ENCODE data around the gene UTP18.

Gene UTP18

GRCh38 chr17:51270636-51271035, 10.3 kb downstream of the UTP18 start:
- TF ChIP-seq ZBTB7A (IDR thresholded peaks at IDR 0.05; ENCODE audit: low read depth) (no peak), FOXM1 (IDR thresholded peaks at IDR 0.05; ENCODE audit: borderline replicate concordance, low read depth) (no peak), USF1 (IDR thresholded peaks at IDR 0.05) (no peak), TAF1 (IDR thresholded peaks at IDR 0.05; ENCODE audit: low read depth) (no peak), RAD21 (IDR thresholded peaks at IDR 0.05; ENCODE audit: low read depth) (no peak), CEBPB (IDR thresholded peaks at IDR 0.05) (no peak), CREB1 (IDR thresholded peaks at IDR 0.05; ENCODE audit: low read depth) (no peak), TEAD4 (IDR thresholded peaks at IDR 0.05) (no peak), TCF12 (IDR thresholded peaks at IDR 0.05; ENCODE audit: low read depth) (no peak), YY1 (IDR thresholded peaks at IDR 0.05; ENCODE audit: low read depth) (no peak), EP300 (IDR thresholded peaks at IDR 0.05; ENCODE audit: borderline replicate concordance) (no peak), EGR1 (IDR thresholded peaks at IDR 0.05) (no peak)
- TF ChIP-seq, protein P1, sequence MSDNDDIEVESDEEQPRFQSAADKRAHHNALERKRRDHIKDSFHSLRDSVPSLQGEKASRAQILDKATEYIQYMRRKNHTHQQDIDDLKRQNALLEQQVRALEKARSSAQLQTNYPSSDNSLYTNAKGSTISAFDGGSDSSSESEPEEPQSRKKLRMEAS (IDR thresholded peaks at IDR 0.05), result no peak

- TF ChIP-seq, protein P2, sequence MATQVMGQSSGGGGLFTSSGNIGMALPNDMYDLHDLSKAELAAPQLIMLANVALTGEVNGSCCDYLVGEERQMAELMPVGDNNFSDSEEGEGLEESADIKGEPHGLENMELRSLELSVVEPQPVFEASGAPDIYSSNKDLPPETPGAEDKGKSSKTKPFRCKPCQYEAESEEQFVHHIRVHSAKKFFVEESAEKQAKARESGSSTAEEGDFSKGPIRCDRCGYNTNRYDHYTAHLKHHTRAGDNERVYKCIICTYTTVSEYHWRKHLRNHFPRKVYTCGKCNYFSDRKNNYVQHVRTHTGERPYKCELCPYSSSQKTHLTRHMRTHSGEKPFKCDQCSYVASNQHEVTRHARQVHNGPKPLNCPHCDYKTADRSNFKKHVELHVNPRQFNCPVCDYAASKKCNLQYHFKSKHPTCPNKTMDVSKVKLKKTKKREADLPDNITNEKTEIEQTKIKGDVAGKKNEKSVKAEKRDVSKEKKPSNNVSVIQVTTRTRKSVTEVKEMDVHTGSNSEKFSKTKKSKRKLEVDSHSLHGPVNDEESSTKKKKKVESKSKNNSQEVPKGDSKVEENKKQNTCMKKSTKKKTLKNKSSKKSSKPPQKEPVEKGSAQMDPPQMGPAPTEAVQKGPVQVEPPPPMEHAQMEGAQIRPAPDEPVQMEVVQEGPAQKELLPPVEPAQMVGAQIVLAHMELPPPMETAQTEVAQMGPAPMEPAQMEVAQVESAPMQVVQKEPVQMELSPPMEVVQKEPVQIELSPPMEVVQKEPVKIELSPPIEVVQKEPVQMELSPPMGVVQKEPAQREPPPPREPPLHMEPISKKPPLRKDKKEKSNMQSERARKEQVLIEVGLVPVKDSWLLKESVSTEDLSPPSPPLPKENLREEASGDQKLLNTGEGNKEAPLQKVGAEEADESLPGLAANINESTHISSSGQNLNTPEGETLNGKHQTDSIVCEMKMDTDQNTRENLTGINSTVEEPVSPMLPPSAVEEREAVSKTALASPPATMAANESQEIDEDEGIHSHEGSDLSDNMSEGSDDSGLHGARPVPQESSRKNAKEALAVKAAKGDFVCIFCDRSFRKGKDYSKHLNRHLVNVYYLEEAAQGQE (IDR thresholded peaks at IDR 0.05; ENCODE audit: low read depth), result no peak
- TF ChIP-seq CREB1 (IDR thresholded peaks at IDR 0.05; ENCODE audit: low read depth) (no peak), CEBPB (IDR thresholded peaks at IDR 0.05) (no peak), RAD21 (IDR thresholded peaks at IDR 0.05; ENCODE audit: low read depth) (no peak), EGR1 (IDR thresholded peaks at IDR 0.05) (no peak), TCF12 (IDR thresholded peaks at IDR 0.05; ENCODE audit: low read depth) (no peak), EP300 (IDR thresholded peaks at IDR 0.05; ENCODE audit: borderline replicate concordance) (no peak), FOXM1 (IDR thresholded peaks at IDR 0.05; ENCODE audit: borderline replicate concordance, low read depth) (no peak), NFIC (IDR thresholded peaks at IDR 0.05) (no peak), ZBTB7A (IDR thresholded peaks at IDR 0.05; ENCODE audit: low read depth) (no peak), USF1 (IDR thresholded peaks at IDR 0.05) (no peak), TEAD4 (IDR thresholded peaks at IDR 0.05) (no peak), YY1 (IDR thresholded peaks at IDR 0.05; ENCODE audit: low read depth) (no peak), TAF1 (IDR thresholded peaks at IDR 0.05; ENCODE audit: low read depth) (no peak)
- TF ChIP-seq, protein P1 (IDR thresholded peaks at IDR 0.05), result no peak
Observed at GRCh38 chr17:51272812-51273211, 12.5 kb downstream of the UTP18 start.

GRCh38 chr17:51275381-51275780, 15.0 kb downstream of the UTP18 start:
- TF ChIP-seq USF1 (IDR thresholded peaks at IDR 0.05) (no peak), EGR1 (IDR thresholded peaks at IDR 0.05) (no peak), YY1 (IDR thresholded peaks at IDR 0.05; ENCODE audit: low read depth) (no peak), NFIC (IDR thresholded peaks at IDR 0.05) (no peak), FOXM1 (IDR thresholded peaks at IDR 0.05; ENCODE audit: borderline replicate concordance, low read depth) (no peak), ZBTB7A (IDR thresholded peaks at IDR 0.05; ENCODE audit: low read depth) (no peak), RAD21 (IDR thresholded peaks at IDR 0.05; ENCODE audit: low read depth) (no peak), TEAD4 (IDR thresholded peaks at IDR 0.05) (no peak), TCF12 (IDR thresholded peaks at IDR 0.05; ENCODE audit: low read depth) (no peak), EP300 (IDR thresholded peaks at IDR 0.05; ENCODE audit: borderline replicate concordance) (no peak), CEBPB (IDR thresholded peaks at IDR 0.05) (no peak), TAF1 (IDR thresholded peaks at IDR 0.05; ENCODE audit: low read depth) (no peak)
- TF ChIP-seq, protein P1 (IDR thresholded peaks at IDR 0.05), result no peak
- TF ChIP-seq, protein P2 (IDR thresholded peaks at IDR 0.05; ENCODE audit: low read depth), result no peak

DNA sequence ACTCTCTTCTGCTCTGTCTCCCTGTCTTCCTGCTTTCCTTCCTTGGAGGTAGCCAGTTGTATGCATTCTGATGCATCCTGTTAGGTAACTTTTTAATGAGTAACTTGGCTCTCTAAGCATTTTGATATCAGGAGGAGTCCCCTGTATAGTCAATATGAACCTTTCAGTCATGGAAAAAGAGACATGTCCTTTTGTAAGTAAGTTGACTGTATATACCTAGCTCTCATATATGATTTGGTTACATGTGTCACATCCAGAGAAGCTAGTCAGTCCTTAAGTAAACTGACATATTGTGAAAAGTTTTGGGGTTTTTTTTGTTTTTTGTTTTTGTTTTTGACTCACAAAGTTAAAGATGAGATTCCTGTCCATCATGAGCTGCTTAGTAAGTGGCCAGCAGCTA, 18.8 kb downstream of the UTP18 start:
- TF ChIP-seq EGR1 (IDR thresholded peaks at IDR 0.05) (no peak), TEAD4 (IDR thresholded peaks at IDR 0.05) (no peak), RAD21 (IDR thresholded peaks at IDR 0.05; ENCODE audit: low read depth) (no peak), FOXM1 (IDR thresholded peaks at IDR 0.05; ENCODE audit: borderline replicate concordance, low read depth) (no peak), USF1 (IDR thresholded peaks at IDR 0.05) (no peak), YY1 (IDR thresholded peaks at IDR 0.05; ENCODE audit: low read depth) (no peak), NFIC (IDR thresholded peaks at IDR 0.05) (no peak), ZBTB7A (IDR thresholded peaks at IDR 0.05; ENCODE audit: low read depth) (no peak), CREB1 (IDR thresholded peaks at IDR 0.05; ENCODE audit: low read depth) (no peak), EP300 (IDR thresholded peaks at IDR 0.05; ENCODE audit: borderline replicate concordance) (no peak), TAF1 (IDR thresholded peaks at IDR 0.05; ENCODE audit: low read depth) (no peak), CEBPB (IDR thresholded peaks at IDR 0.05) (no peak), TCF12 (IDR thresholded peaks at IDR 0.05; ENCODE audit: low read depth) (no peak)
- TF ChIP-seq, protein P1 (IDR thresholded peaks at IDR 0.05), result no peak
- TF ChIP-seq, protein P2 (IDR thresholded peaks at IDR 0.05; ENCODE audit: low read depth), result no peak
